Activated naive CD8-positive, alpha-beta T cell treated with anti-CD3 and anti-CD28 coated beads for 36 hours (primary cell): ENCODE results near the gene KCNJ18. TPM values are rescaled to one million over a fixed set of nuclear protein-coding genes. Genes with fewer than 3 reads are reported as not detected.
"Not testable (repeated sequence)": the region's sequence is repeated elsewhere in the genome, so short reads cannot be mapped to it uniquely, and the experiment has no call there.

Source experiments
- DNase-seq: peaks from one replicate; pipeline ENCODE4 v3.0.0; 2021
- H3K27ac Mint-ChIP-seq: one replicate; pipeline ENCODE4 v1.8.0; 2022; ENCODE audit warnings: mild to moderate bottlenecking, moderate library complexity, mixed read lengths
- H3K27me3 Mint-ChIP-seq: one replicate; pipeline ENCODE4 v1.8.0; 2022; ENCODE audit warnings: mild to moderate bottlenecking, mixed read lengths
- H3K36me3 Mint-ChIP-seq: one replicate; pipeline ENCODE4 v1.8.0; 2021; ENCODE audit warnings: mild to moderate bottlenecking, mixed read lengths
- H3K4me1 Mint-ChIP-seq: one replicate; pipeline ENCODE4 v1.8.0; 2021; ENCODE audit warnings: mixed read lengths
- H3K4me3 Mint-ChIP-seq: one replicate; pipeline ENCODE4 v1.8.0; 2022; ENCODE audit warnings: mild to moderate bottlenecking, moderate library complexity, mixed read lengths
- H3K9me3 Mint-ChIP-seq: one replicate; pipeline ENCODE4 v1.8.0; 2022; ENCODE audit warnings: mixed read lengths
- total RNA-seq, 2 experiments: library from RNA; stranded (reverse); gene quantifications; one replicate each; pipeline ENCODE4 v1.2.3, GENCODE V29; 2021

KCNJ18 gene
- total RNA-seq, 2 experiments from 2014 or later, result 0.10 TPM; not detected in 1

- no peaks in the 10 kb centered on the region for H3K27me3 Mint-ChIP-seq
- DNase-seq, result no peak
- no peaks in the 10 kb centered on the region for H3K9me3 Mint-ChIP-seq
These were observed 50.0 kb downstream of the KCNJ18 start for GRCh38 chr17:21742326-21742725.

DNA sequence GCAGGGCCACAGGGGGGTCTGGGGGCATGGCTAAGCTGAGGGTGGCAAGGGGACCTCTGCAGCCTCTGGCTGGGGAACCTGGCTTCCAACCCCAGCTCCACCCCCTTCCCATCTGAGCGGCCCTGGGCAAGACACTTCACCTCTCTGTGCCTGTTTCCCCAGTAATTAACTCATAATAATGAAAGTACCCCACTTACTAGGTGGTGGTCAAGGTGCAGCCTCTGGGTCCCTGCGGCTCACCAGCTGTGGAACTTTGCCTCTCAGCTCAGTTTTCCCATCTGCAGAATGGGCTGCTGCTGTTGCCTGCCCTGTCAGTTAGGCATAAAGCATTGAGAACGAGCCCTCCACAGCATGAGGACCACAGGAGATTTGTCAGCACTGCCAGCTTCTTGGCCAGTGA lies 51.8 kb downstream of the KCNJ18 start:
- H3K27me3 Mint-ChIP-seq, H3K4me3 Mint-ChIP-seq, H3K36me3 Mint-ChIP-seq, H3K4me1 Mint-ChIP-seq, H3K27ac Mint-ChIP-seq, DNase-seq, H3K9me3 Mint-ChIP-seq: not testable (repeated sequence)

More at GRCh38 chr17:21742326-21742725, 50.0 kb downstream of the KCNJ18 start:
- Mint-ChIP-seq H3K27ac (no peak overlapping the region), H3K4me1 (no peaks in the 10 kb centered on the region), H3K4me3 (no peak overlapping the region), H3K36me3 (no peaks in the 10 kb centered on the region)

GRCh38 chr17:21744621-21745020 lies 52.3 kb downstream of the KCNJ18 start:
- H3K9me3 Mint-ChIP-seq, result not testable (repeated sequence)

GRCh38 chr17:21745385-21746054 lies 53.2 kb downstream of the KCNJ18 start:
- not testable (repeated sequence) for H3K27me3 Mint-ChIP-seq

More at GRCh38 chr17:21744621-21745020, 52.3 kb downstream of the KCNJ18 start:
- DNase-seq, H3K27me3 Mint-ChIP-seq, H3K36me3 Mint-ChIP-seq, H3K4me1 Mint-ChIP-seq, H3K27ac Mint-ChIP-seq, H3K4me3 Mint-ChIP-seq: not testable (repeated sequence)

DNA sequence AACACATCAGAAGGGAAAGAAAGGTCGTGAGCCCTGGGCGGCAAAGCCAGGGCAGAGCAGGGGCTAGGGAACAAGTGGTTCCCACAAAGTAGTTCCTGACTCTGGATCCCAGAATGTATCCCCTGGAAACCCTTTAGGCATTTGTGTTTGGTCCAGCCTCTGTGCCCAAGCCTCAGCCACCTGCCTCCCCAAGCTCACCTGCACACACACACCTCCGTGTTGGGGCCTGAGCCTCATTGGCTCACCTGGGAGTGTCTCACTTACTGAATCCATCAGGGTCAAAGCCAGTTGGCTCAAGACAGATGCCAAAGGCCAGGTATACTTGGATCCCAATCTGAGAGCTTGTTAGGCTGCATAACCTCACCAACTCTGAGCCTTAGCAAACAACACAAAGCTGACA lies 54.1 kb downstream of the KCNJ18 start:
- not testable (repeated sequence) for DNase-seq, H3K4me3 Mint-ChIP-seq, H3K27me3 Mint-ChIP-seq, H3K36me3 Mint-ChIP-seq, H3K27ac Mint-ChIP-seq, H3K4me1 Mint-ChIP-seq, H3K9me3 Mint-ChIP-seq

More at GRCh38 chr17:21745385-21746054, 53.2 kb downstream of the KCNJ18 start:
- not testable (repeated sequence) for H3K4me1 Mint-ChIP-seq, DNase-seq, H3K27ac Mint-ChIP-seq, H3K9me3 Mint-ChIP-seq, H3K4me3 Mint-ChIP-seq, H3K36me3 Mint-ChIP-seq

GRCh38 chr17:21747195-21747915 lies 55.0 kb downstream of the KCNJ18 start:
- not testable (repeated sequence) for H3K4me1 Mint-ChIP-seq, H3K27ac Mint-ChIP-seq, H3K27me3 Mint-ChIP-seq, H3K4me3 Mint-ChIP-seq, H3K9me3 Mint-ChIP-seq, DNase-seq, H3K36me3 Mint-ChIP-seq

GRCh38 chr17:21748686-21749085 lies 56.4 kb downstream of the KCNJ18 start:
- not testable (repeated sequence) for H3K36me3 Mint-ChIP-seq, H3K9me3 Mint-ChIP-seq, H3K27ac Mint-ChIP-seq, H3K27me3 Mint-ChIP-seq, H3K4me3 Mint-ChIP-seq, H3K4me1 Mint-ChIP-seq, DNase-seq

DNA sequence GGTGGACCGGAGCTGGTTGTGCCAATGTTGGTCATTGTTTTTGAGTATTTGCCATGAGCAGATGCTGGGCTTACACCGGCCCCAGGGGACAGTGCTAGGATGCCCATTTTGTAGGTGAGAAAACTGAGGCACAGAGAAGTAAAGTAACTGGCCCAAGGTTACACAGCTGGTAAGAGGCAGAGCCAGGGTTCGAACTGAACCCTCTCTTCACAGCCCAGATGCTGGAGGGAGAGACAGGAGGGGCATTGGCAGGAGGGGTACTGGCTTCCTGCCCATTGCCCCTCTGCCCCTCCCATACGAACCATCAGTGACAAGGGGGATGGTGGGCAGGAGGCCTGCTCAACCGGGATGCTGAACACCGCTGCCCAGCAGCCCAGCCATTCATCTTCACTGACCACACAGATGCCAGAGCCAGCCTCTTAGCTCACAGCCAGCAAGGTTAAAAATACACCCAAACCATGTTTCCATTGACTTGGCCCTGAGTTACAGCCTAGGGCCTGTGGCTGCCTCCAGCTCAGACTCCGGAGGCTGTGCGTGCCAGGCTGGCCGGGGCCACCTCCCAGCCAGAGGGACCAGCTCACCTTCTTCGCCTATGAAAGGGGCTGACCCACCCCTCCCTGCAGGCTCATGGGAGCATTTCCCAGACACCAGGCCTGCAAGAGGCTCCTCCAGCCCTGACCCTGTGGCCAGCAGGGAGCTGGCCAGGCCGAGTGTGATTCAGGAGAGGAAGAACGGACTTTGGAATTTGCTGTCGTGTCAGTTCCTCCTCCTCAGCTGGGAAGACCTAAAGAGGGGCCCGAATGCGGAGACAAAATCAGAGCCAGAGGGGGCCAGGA lies 57.6 kb downstream of the KCNJ18 start:
- H3K27ac Mint-ChIP-seq, H3K36me3 Mint-ChIP-seq, H3K4me1 Mint-ChIP-seq, H3K27me3 Mint-ChIP-seq, H3K9me3 Mint-ChIP-seq, H3K4me3 Mint-ChIP-seq, DNase-seq: not testable (repeated sequence)

DNA sequence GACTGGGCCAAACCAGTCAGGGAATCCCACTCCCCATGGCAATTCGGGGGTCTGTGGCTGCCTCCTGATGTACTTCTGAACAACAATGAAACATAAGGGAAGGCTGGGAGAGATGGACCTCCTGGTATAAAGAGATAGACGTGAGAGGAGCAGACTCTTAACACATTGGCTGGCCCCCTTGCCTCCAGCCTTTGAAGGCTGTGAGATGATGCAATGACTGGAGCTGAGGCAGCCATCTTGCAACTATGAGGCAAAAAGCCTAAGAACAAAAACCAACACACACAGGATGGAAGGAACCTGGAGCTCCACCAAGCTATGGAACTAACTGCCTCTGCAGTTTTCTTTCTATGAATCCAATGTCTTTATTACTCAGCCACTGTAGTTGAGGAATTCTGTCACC lies 58.8 kb downstream of the KCNJ18 start:
- H3K9me3 Mint-ChIP-seq, H3K4me3 Mint-ChIP-seq, H3K4me1 Mint-ChIP-seq, DNase-seq, H3K36me3 Mint-ChIP-seq, H3K27ac Mint-ChIP-seq, H3K27me3 Mint-ChIP-seq: not testable (repeated sequence)
